Ishikawa (cell line): Measurements from ENCODE around the gene RMI2.

Source experiments
- CEBPB ChIP-seq: IDR thresholded peaks from 2 replicates; pipeline ENCODE4 v1.6.1; 2012
- CREB1 ChIP-seq: IDR thresholded peaks from 2 replicates; pipeline ENCODE4 v1.6.1; 2012; ENCODE audit warnings: low read depth
- EGR1 ChIP-seq: IDR thresholded peaks from 2 replicates; pipeline ENCODE4 v1.6.1; 2012
- EP300 ChIP-seq: IDR thresholded peaks from 2 replicates; pipeline ENCODE4 v1.6.1; 2012; ENCODE audit warnings: borderline replicate concordance
- FOXM1 ChIP-seq: IDR thresholded peaks from 2 replicates; pipeline ENCODE4 v1.6.1; 2012; ENCODE audit warnings: low read depth, borderline replicate concordance
- MAX ChIP-seq: IDR thresholded peaks from 2 replicates; pipeline ENCODE4 v1.6.1; 2012
- NFIC ChIP-seq: IDR thresholded peaks from 2 replicates; pipeline ENCODE4 v1.6.1; 2012
- RAD21 ChIP-seq: IDR thresholded peaks from 2 replicates; pipeline ENCODE4 v1.6.1; 2012; ENCODE audit warnings: low read depth
- TAF1 ChIP-seq: IDR thresholded peaks from 2 replicates; pipeline ENCODE4 v1.6.1; 2012; ENCODE audit warnings: low read depth, mild to moderate bottlenecking
- TCF12 ChIP-seq: IDR thresholded peaks from 2 replicates; pipeline ENCODE4 v1.6.1; 2012; ENCODE audit warnings: low read depth
- TEAD4 ChIP-seq: IDR thresholded peaks from 2 replicates; pipeline ENCODE4 v1.6.1; 2012
- USF1 ChIP-seq: IDR thresholded peaks from 2 replicates; pipeline ENCODE4 v1.6.1; 2012
- YY1 ChIP-seq: IDR thresholded peaks from 2 replicates; pipeline ENCODE4 v1.6.1; 2012; ENCODE audit warnings: low read depth
- ZBTB7A ChIP-seq: IDR thresholded peaks from 2 replicates; pipeline ENCODE4 v1.6.1; 2012; ENCODE audit warnings: low read depth
- TF ChIP-seq, protein P1 (sequence below): IDR thresholded peaks from 2 replicates; pipeline ENCODE4 v1.6.1; 2012; ENCODE audit warnings: low read depth, mild to moderate bottlenecking

Gene RMI2

GRCh38 chr16:11395949-11396240 lies 50.6 kb downstream of the RMI2 start:
- no peak for TF ChIP-seq YY1
- no peak for TF ChIP-seq RAD21
- TF ChIP-seq FOXM1: no peak
- no peak for TF ChIP-seq CEBPB

GRCh38 chr16:11396241-11397048 lies 51.2 kb downstream of the RMI2 start:
- TF ChIP-seq RAD21 (peak; percentile 99), USF1 (no peak)

GRCh38 chr16:11398136-11398535 lies 52.9 kb downstream of the RMI2 start:
- TF ChIP-seq, protein P1, sequence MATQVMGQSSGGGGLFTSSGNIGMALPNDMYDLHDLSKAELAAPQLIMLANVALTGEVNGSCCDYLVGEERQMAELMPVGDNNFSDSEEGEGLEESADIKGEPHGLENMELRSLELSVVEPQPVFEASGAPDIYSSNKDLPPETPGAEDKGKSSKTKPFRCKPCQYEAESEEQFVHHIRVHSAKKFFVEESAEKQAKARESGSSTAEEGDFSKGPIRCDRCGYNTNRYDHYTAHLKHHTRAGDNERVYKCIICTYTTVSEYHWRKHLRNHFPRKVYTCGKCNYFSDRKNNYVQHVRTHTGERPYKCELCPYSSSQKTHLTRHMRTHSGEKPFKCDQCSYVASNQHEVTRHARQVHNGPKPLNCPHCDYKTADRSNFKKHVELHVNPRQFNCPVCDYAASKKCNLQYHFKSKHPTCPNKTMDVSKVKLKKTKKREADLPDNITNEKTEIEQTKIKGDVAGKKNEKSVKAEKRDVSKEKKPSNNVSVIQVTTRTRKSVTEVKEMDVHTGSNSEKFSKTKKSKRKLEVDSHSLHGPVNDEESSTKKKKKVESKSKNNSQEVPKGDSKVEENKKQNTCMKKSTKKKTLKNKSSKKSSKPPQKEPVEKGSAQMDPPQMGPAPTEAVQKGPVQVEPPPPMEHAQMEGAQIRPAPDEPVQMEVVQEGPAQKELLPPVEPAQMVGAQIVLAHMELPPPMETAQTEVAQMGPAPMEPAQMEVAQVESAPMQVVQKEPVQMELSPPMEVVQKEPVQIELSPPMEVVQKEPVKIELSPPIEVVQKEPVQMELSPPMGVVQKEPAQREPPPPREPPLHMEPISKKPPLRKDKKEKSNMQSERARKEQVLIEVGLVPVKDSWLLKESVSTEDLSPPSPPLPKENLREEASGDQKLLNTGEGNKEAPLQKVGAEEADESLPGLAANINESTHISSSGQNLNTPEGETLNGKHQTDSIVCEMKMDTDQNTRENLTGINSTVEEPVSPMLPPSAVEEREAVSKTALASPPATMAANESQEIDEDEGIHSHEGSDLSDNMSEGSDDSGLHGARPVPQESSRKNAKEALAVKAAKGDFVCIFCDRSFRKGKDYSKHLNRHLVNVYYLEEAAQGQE: no peak
- TF ChIP-seq TEAD4: no peak
- TF ChIP-seq YY1: no peak
- no peak for TF ChIP-seq USF1
- no peak for TF ChIP-seq NFIC
- TF ChIP-seq TCF12: no peak
- no peak for TF ChIP-seq RAD21
- no peak for TF ChIP-seq EP300

DNA sequence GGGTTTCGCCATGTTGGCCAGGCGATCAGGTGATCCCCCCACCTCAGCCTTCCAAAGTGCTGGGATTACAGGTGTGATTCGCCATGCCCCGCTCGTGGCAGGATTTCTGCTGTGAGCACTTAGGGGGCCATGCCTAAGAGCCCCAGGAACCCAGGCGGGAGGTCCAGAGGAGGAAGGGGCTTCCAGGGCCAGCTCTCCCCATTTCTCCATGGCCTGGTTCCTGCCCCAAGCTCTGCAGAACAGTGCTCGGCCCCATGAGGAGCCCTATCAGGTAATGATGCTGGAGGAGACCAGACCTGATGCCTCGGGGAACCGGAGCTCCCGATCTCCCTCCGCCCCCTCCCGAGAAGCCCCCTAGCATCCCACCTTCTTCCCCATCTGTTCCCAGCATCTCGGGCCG lies 53.6 kb downstream of the RMI2 start:
- no peak for TF ChIP-seq CREB1
- TF ChIP-seq MAX: no peak
- no peak for TF ChIP-seq FOXM1
- no peak for TF ChIP-seq NFIC
- TF ChIP-seq, protein P1: no peak
- TF ChIP-seq TEAD4: no peak
- TF ChIP-seq ZBTB7A: no peak
- no peak for TF ChIP-seq EGR1
- no peak for TF ChIP-seq USF1
- TF ChIP-seq CEBPB: no peak
- no peak for TF ChIP-seq YY1
- TF ChIP-seq TCF12: no peak
- no peak for TF ChIP-seq EP300
- no peak for TF ChIP-seq TAF1
- TF ChIP-seq RAD21: no peak

DNA sequence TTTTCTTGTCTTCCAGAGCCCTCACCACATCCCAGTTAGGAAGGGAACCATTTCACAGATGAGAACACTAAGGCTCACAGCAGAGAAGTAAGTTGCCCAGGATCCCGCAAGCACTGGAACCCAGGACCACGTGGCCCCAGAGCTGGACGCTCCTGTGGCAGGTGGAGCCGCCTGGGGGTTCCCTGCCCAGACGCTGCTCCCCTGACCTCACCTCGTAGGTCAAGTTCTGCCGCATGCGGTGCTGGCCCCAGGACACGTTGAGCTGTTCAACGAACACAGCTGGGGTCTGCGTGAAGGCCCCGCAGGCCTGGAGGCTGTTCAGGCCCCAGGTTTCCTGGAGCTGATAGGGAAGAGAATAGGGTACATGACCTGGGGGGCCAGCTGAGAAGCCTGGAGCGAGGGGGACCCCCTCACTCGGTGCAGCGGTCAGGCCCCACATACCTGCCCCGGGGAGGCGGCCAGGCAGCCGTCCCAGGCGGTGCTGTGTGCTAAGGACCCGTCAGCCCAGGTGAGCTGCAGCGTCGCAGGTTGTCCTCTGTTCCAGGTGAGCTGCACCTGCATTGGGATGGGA lies 54.1 kb downstream of the RMI2 start:
- no peak for TF ChIP-seq NFIC
- no peak for TF ChIP-seq TAF1
- no peak for TF ChIP-seq YY1
- TF ChIP-seq TEAD4: no peak
- no peak for TF ChIP-seq TCF12
- TF ChIP-seq CEBPB: no peak
- TF ChIP-seq, protein P1: no peak
- TF ChIP-seq USF1: no peak
- TF ChIP-seq EP300: no peak
- no peak for TF ChIP-seq ZBTB7A
- TF ChIP-seq CREB1: no peak
- TF ChIP-seq EGR1: no peak
- TF ChIP-seq FOXM1: no peak
- TF ChIP-seq RAD21: no peak
- no peak for TF ChIP-seq MAX
